HG03575 (cell line): Measurements from ENCODE around the gene CCDC192.

Source experiments
- ATAC-seq: cut with Tn5 transposase; IDR thresholded peaks from one replicate; pipeline ENCODE4 v1.9.1; 2021; ENCODE audit not compliant: unreplicated experiment, insufficient number of reproducible peaks, low FRiP score; ENCODE audit errors: extremely low read depth

Gene CCDC192

GRCh38 chr5:127959152-127959764, 256.1 kb downstream of the CCDC192 start:
- ATAC-seq, result no peak

- no peak for ATAC-seq
Measured at GRCh38 chr5:127960270-127960691, 257.1 kb downstream of the CCDC192 start.

- ATAC-seq, result no peak
Measured at GRCh38 chr5:127961006-127961762, 258.0 kb downstream of the CCDC192 start.

GRCh38 chr5:127961763-127962145, 258.6 kb downstream of the CCDC192 start:
- no peak for ATAC-seq

GRCh38 chr5:127962491-127962890, 259.3 kb downstream of the CCDC192 start:
- ATAC-seq, result no peak

- no peak for ATAC-seq
Measured at GRCh38 chr5:127963233-127963632, 260.0 kb downstream of the CCDC192 start.

GRCh38 chr5:127963931-127964330, 260.7 kb downstream of the CCDC192 start:
- ATAC-seq, result no peak

GRCh38 chr5:127967323-127967982, 264.3 kb downstream of the CCDC192 start:
- no peak for ATAC-seq

GRCh38 chr5:127967983-127968592, 264.9 kb downstream of the CCDC192 start:
- ATAC-seq, result no peak

- ATAC-seq, result no peak
Measured at GRCh38 chr5:127969002-127969401, 265.8 kb downstream of the CCDC192 start.

- no peak for ATAC-seq
Measured at GRCh38 chr5:127969651-127970050, 266.5 kb downstream of the CCDC192 start.

- no peak for ATAC-seq
Measured at GRCh38 chr5:127970081-127970480, 266.9 kb downstream of the CCDC192 start.

GRCh38 chr5:127970854-127971425, 267.7 kb downstream of the CCDC192 start:
- ATAC-seq, result no peak

- no peak for ATAC-seq
Measured at GRCh38 chr5:127975961-127976360, 272.8 kb downstream of the CCDC192 start.

GRCh38 chr5:127976525-127976924, 273.3 kb downstream of the CCDC192 start:
- no peak for ATAC-seq

- no peak for ATAC-seq
Measured at GRCh38 chr5:127976991-127977717, 274.0 kb downstream of the CCDC192 start.

GRCh38 chr5:127978738-127979300, 275.6 kb downstream of the CCDC192 start:
- ATAC-seq, result no peak

GRCh38 chr5:127979475-127979874, 276.3 kb downstream of the CCDC192 start:
- ATAC-seq, result no peak
